GM18505 (cell line): ENCODE measurements around the gene VPS36.
"Not testable (repeated sequence)": the region's sequence is repeated elsewhere in the genome, so short reads cannot be mapped to it uniquely, and the experiment has no call there.

ENCODE experiments used
- ATAC-seq: cut with Tn5 transposase; IDR thresholded peaks from one replicate; pipeline ENCODE4 v1.9.1; 2021; ENCODE audit not compliant: unreplicated experiment
- POLR2A ChIP-seq: IDR thresholded peaks from 4 replicates; pipeline ENCODE4 v1.6.1; 2011; ENCODE audit warnings: borderline replicate concordance; ENCODE audit not compliant: insufficient read depth, insufficient read length; ENCODE audit errors: extremely low read depth

Gene VPS36

GRCh38 chr13:52452470-52452869, 2.0 kb upstream of the VPS36 start:
- no peak for TF ChIP-seq POLR2A
- no peak for ATAC-seq

- no peak for ATAC-seq
- TF ChIP-seq POLR2A: no peak
These were observed 836 bp upstream of the VPS36 start for GRCh38 chr13:52451135-52451804.

- TF ChIP-seq POLR2A: no peak
- no peak for ATAC-seq
These were observed 321 bp upstream of the VPS36 start for GRCh38 chr13:52450793-52451116.

GRCh38 chr13:52449331-52450011, 963 bp downstream of the VPS36 start:
- no peak for TF ChIP-seq POLR2A
- ATAC-seq: no peak

GRCh38 chr13:52447815-52448552, 2.5 kb downstream of the VPS36 start:
- no peak for TF ChIP-seq POLR2A
- ATAC-seq: no peak

GRCh38 chr13:52447354-52447753, 3.1 kb downstream of the VPS36 start:
- no peak for ATAC-seq
- no peak for TF ChIP-seq POLR2A

GRCh38 chr13:52446265-52446664, 4.2 kb downstream of the VPS36 start:
- no peak for ATAC-seq
- TF ChIP-seq POLR2A: no peak

GRCh38 chr13:52432456-52432855, 18.0 kb downstream of the VPS36 start:
- no peak for TF ChIP-seq POLR2A
- no peak for ATAC-seq

- no peak for ATAC-seq
- no peak for TF ChIP-seq POLR2A
These were observed 22.1 kb downstream of the VPS36 start for GRCh38 chr13:52428295-52428694.

- no peak for ATAC-seq
- no peak for TF ChIP-seq POLR2A
These were observed 29.2 kb downstream of the VPS36 start for GRCh38 chr13:52421216-52421615.

GRCh38 chr13:52419080-52419479, 31.4 kb downstream of the VPS36 start:
- ATAC-seq: no peak
- TF ChIP-seq POLR2A: no peak

GRCh38 chr13:52414963-52415362, 35.5 kb downstream of the VPS36 start:
- ATAC-seq: no peak
- no peak for TF ChIP-seq POLR2A

GRCh38 chr13:52414051-52414450, 36.4 kb downstream of the VPS36 start:
- TF ChIP-seq POLR2A: no peak
- ATAC-seq: no peak

GRCh38 chr13:52412128-52412527, 38.3 kb downstream of the VPS36 start:
- no peak for ATAC-seq
- TF ChIP-seq POLR2A: no peak

- no peak for TF ChIP-seq POLR2A
- peak; percentile 68 for ATAC-seq
These were observed 38.8 kb downstream of the VPS36 start for GRCh38 chr13:52411629-52412028.

GRCh38 chr13:52408071-52408658, 42.3 kb downstream of the VPS36 start:
- not testable (repeated sequence) for ATAC-seq

- not testable (repeated sequence) for ATAC-seq
These were observed 43.0 kb downstream of the VPS36 start for GRCh38 chr13:52407436-52407835.
